Measurements from ENCODE around the gene FEN1. TPM values are rescaled to one million over a fixed set of nuclear protein-coding genes. Genes with fewer than 3 reads are reported as not detected.

Gene FEN1
- total and polyA plus RNA-seq, 8 donors = 4.2 to 24.6 (median 10.0) TPM; not detected in 1

- Histone ChIP-seq H3K4me3 (no peak overlapping the region), H3K27me3 (peaks cover 0 to 37% (median 0%) of the 10 kb centered on the region in 3 donors), H3K4me1 (peaks cover 47 to 78% (median 76%) of the 10 kb centered on the region in 4 donors), H3K9me3 (no peaks in the 10 kb centered on the region), H3K36me3 (peaks cover 0 to 4% (median 0%) of the 10 kb centered on the region in 4 donors), H3K27ac (peak overlapping the region; percentile 89 to 95 (median 90))
- TF ChIP-seq EP300 (IDR thresholded peaks at IDR 0.05) (no peak), POLR2A (IDR thresholded peaks at IDR 0.05) (peak in 1 of 4 donors; percentile 22), CTCF (IDR thresholded peaks at IDR 0.05) (peak in 1 of 7 experiments; percentile 7), POLR2AphosphoS5 (IDR thresholded peaks at IDR 0.05) (peak in 2 of 3 donors; percentile 71 to 90)
- peak; percentile 87 to 93 for DNase-seq
- intact Hi-C loops (cut with DNase I; ENCODE audit: low total_unique reads) = no loop called here
- 21 to 54% (median 33%) methylated on average over 11 to 22 of the region's 22 CpGs for WGBS, 5 donors
Measured at GRCh38 chr11:61764606-61765260, 28.0 kb upstream of the FEN1 start.

GRCh38 chr11:61765550-61766253, 27.0 kb upstream of the FEN1 start:
- intact Hi-C loops (cut with DNase I; ENCODE audit: low total_unique reads) = no loop called here
- Histone ChIP-seq H3K9me3 (no peaks in the 10 kb centered on the region), H3K4me1 (peaks cover 54 to 80% (median 77%) of the 10 kb centered on the region in 4 donors), H3K36me3 (peaks cover 0 to 4% (median 0%) of the 10 kb centered on the region in 4 donors), H3K27ac (peak overlapping the region; percentile 89 to 95 (median 90)), H3K4me3 (no peak overlapping the region), H3K27me3 (peaks cover 0 to 37% (median 0%) of the 10 kb centered on the region in 3 donors)
- TF ChIP-seq CTCF (IDR thresholded peaks at IDR 0.05) (no peak), POLR2AphosphoS5 (IDR thresholded peaks at IDR 0.05) (no peak), POLR2A (IDR thresholded peaks at IDR 0.05) (no peak), EP300 (IDR thresholded peaks at IDR 0.05) (no peak)
- DNase-seq = no peak
- WGBS, 5 donors = 73 to 80% (median 74%) methylated on average over 21 to 26 of the region's 26 CpGs

- H3K4me3 ChIP-seq = no peak overlapping the region
- H3K27ac ChIP-seq = peak overlapping the region; percentile 89 to 95 (median 90)
- peaks cover 56 to 81% (median 77%) of the 10 kb centered on the region in 4 donors for H3K4me1 ChIP-seq
- 28 to 50% (median 38%) methylated on average over 4 to 13 of the region's 13 CpGs for WGBS, 5 donors
- intact Hi-C loops (cut with DNase I; ENCODE audit: low total_unique reads) = no loop called here
- peak; percentile 79 to 87 for DNase-seq
- H3K9me3 ChIP-seq = no peaks in the 10 kb centered on the region
- TF ChIP-seq EP300 (IDR thresholded peaks at IDR 0.05) (no peak), POLR2AphosphoS5 (IDR thresholded peaks at IDR 0.05) (peak in 1 of 3 donors; percentile 30), CTCF (IDR thresholded peaks at IDR 0.05) (no peak)
- H3K36me3 ChIP-seq = peaks cover 0 to 8% (median 0%) of the 10 kb centered on the region in 4 donors
- H3K27me3 ChIP-seq = peaks cover 0 to 31% (median 0%) of the 10 kb centered on the region in 3 donors
Measured at GRCh38 chr11:61766353-61766841, 26.3 kb upstream of the FEN1 start.

- Histone ChIP-seq H3K4me3 (peak overlapping the region in 1 of 4 donors; percentile 46), H3K27me3 (peaks cover 0 to 20% (median 0%) of the 10 kb centered on the region in 3 donors), H3K4me1 (peaks cover 67 to 87% (median 79%) of the 10 kb centered on the region in 4 donors), H3K27ac (peak overlapping the region; percentile 89 to 95 (median 90)), H3K9me3 (no peaks in the 10 kb centered on the region), H3K36me3 (peaks cover 0 to 24% (median 2%) of the 10 kb centered on the region in 4 donors)
- intact Hi-C loops (cut with DNase I; ENCODE audit: low total_unique reads) = no loop called here
- TF ChIP-seq POLR2AphosphoS5 (IDR thresholded peaks at IDR 0.05) (peak in 2 of 3 donors; percentile 25 to 36), POLR2A (IDR thresholded peaks at IDR 0.05) (no peak), EP300 (IDR thresholded peaks at IDR 0.05) (no peak)
- WGBS, 5 donors = 30 to 58% (median 38%) methylated on average over 10 to 11 of the region's 11 CpGs
- peak; percentile 59 to 82 for DNase-seq
Measured at GRCh38 chr11:61768376-61769076, 24.2 kb upstream of the FEN1 start.

Data from stomach (tissue), 9 donors.